ENCODE results near the gene C14orf119.

C14orf119 gene

DNA sequence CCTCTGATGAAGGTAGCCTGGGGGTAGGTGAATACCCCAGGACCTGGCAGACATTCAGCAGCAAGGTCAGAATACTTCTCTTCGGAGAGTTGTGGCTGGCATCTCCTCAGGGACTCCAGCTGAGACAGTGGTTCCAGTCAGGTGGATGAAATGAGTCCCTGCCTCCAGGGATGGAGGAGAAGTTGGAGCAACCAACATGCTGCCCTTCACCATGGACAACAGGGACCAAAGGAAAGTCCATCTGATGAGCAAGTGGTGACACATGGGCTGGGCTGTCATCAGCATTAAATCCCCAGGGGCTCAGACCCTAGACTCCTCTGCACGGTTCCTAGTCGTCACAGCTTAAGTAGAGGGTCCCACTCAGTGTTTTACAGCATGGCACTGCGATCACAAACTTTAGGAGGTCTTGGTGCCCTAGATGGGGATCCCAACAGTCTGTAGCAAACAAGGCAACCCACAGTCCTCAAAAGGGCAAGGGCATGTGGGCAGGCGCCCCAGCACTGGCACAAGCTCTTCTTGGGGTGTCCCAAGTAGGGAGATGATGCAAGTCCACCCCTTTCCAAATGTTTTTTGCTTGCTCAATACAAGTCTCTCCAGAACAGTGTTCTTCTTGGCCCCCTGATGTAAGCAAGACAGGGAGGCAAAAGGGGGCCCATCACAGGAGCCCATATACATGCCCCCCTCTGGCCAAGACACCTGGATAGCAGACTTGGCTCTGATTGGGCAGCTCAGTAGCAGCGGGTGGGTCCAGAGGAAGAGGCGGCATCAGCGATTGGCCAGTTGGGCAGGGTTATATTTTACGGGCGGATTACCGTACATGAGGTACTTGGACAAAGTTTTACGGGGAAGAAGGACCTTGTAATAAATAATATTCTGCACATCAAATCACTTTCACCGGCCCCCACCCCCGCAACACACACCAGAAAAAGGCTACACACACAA is 27.2 kb upstream of the C14orf119 start:
- Histone ChIP-seq H3K4me1 (ENCODE audit: control insufficient read depth, insufficient read depth, low read length) (peaks cover 16% of the 10 kb centered on the region), H3K9ac (ENCODE audit: low read length) (no peak overlapping the region), H3K4me3 (ENCODE audit: low read length) (no peak overlapping the region), H3K36me3 (ENCODE audit: control insufficient read depth, insufficient read depth, low read length) (peaks cover 46% of the 10 kb centered on the region), H3K27me3 (ENCODE audit: control insufficient read depth, insufficient read depth, low read length) (no peaks in the 10 kb centered on the region), H3K27ac (ENCODE audit: low read depth, low read length) (no peak overlapping the region)

GRCh38 chr14:23068789-23069412 is 26.4 kb upstream of the C14orf119 start:
- Histone ChIP-seq H3K36me3 (ENCODE audit: control insufficient read depth, insufficient read depth, low read length) (peaks cover 39% of the 10 kb centered on the region), H3K27ac (ENCODE audit: low read depth, low read length) (no peak overlapping the region), H3K9ac (ENCODE audit: low read length) (no peak overlapping the region), H3K4me3 (ENCODE audit: low read length) (no peak overlapping the region), H3K27me3 (ENCODE audit: control insufficient read depth, insufficient read depth, low read length) (no peaks in the 10 kb centered on the region), H3K4me1 (ENCODE audit: control insufficient read depth, insufficient read depth, low read length) (peaks cover 16% of the 10 kb centered on the region)

- H3K4me3 ChIP-seq (ENCODE audit: low read length), result no peak overlapping the region
- no peak overlapping the region for H3K9ac ChIP-seq (ENCODE audit: low read length)
- peaks cover 34% of the 10 kb centered on the region for H3K36me3 ChIP-seq (ENCODE audit: control insufficient read depth, insufficient read depth, low read length)
- peaks cover 16% of the 10 kb centered on the region for H3K4me1 ChIP-seq (ENCODE audit: control insufficient read depth, insufficient read depth, low read length)
- no peak overlapping the region for H3K27ac ChIP-seq (ENCODE audit: low read depth, low read length)
- H3K27me3 ChIP-seq (ENCODE audit: control insufficient read depth, insufficient read depth, low read length), result no peaks in the 10 kb centered on the region
Observed at GRCh38 chr14:23069413-23069806, 25.9 kb upstream of the C14orf119 start.

GRCh38 chr14:23070262-23071129 is 24.8 kb upstream of the C14orf119 start:
- Histone ChIP-seq H3K27ac (ENCODE audit: low read depth, low read length) (peak overlapping the region; percentile 75), H3K36me3 (ENCODE audit: control insufficient read depth, insufficient read depth, low read length) (peaks cover 37% of the 10 kb centered on the region), H3K4me3 (ENCODE audit: low read length) (peak overlapping the region; percentile 77), H3K9ac (ENCODE audit: low read length) (no peak overlapping the region), H3K27me3 (ENCODE audit: control insufficient read depth, insufficient read depth, low read length) (no peaks in the 10 kb centered on the region), H3K4me1 (ENCODE audit: control insufficient read depth, insufficient read depth, low read length) (peaks cover 16% of the 10 kb centered on the region)

DNA sequence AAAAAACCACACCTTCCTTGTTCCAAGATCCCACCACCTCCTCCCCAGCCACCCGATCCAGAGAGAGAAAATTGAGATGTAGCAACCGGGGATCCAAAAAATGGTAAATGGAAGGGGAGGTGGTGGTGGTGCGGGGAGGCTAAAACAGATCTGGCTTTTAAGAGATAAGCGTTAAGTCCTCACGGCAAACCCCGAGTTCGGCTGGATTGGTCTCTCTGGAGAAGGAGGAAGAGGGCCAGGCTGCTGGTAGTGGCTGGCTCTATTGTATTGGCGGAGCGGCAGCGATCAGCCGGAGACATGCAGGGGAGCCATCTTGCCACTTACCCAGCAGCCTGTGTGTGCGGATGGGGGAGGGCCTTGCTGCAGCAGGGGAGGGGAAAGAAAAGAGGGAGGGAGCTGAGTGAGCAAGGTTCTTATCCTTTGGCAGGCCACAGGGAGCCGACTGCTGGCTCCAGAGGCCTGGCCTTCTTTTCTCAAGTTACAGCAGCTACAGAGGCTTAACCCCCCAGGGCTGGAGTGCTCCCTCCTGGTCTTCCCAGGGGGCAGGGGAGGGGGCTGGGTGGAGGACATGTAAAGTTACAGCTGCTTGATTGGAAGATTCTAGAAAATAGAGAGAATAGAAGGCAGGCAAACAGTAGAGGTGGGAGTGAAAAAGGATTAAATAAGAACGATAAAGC is 23.9 kb upstream of the C14orf119 start:
- H3K36me3 ChIP-seq (ENCODE audit: control insufficient read depth, insufficient read depth, low read length), result peaks cover 35% of the 10 kb centered on the region
- peak overlapping the region; percentile 75 for H3K27ac ChIP-seq (ENCODE audit: low read depth, low read length)
- peaks cover 16% of the 10 kb centered on the region for H3K4me1 ChIP-seq (ENCODE audit: control insufficient read depth, insufficient read depth, low read length)
- H3K27me3 ChIP-seq (ENCODE audit: control insufficient read depth, insufficient read depth, low read length), result no peaks in the 10 kb centered on the region
- peak overlapping the region; percentile 29 for H3K9ac ChIP-seq (ENCODE audit: low read length)
- peak overlapping the region; percentile 77 for H3K4me3 ChIP-seq (ENCODE audit: low read length)

DNA sequence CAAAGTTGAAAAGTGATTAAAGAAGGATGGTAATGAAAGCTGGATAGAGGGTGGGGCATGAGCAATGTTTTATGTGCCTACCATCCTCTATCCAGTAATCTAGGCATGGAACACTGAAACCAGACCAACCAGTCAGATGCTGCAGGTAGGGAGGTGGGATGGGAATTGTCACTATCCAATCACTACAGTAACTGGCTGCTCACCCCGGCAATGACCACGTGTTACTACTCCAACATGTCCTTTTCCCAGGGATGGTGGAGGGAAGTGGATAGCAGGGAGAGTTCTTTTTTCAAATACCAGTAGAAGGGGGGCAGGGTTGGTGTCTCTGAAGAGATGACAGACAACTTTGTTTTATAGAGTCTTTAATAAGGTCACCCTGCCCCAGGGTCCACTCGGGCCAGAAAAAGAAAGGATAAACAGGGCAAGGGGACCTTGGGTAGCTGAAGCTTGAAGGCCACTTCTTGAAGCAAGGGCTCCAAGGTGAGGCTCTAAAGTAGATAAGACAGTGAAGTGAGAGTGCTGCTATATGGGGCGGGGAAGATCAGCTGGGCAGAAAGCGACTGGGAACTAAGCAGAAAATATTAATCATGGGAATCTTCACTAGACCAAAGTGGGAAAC is 23.3 kb upstream of the C14orf119 start:
- peaks cover 33% of the 10 kb centered on the region for H3K36me3 ChIP-seq (ENCODE audit: control insufficient read depth, insufficient read depth, low read length)
- peak overlapping the region; percentile 29 for H3K9ac ChIP-seq (ENCODE audit: low read length)
- H3K4me1 ChIP-seq (ENCODE audit: control insufficient read depth, insufficient read depth, low read length), result peaks cover 16% of the 10 kb centered on the region

DNA sequence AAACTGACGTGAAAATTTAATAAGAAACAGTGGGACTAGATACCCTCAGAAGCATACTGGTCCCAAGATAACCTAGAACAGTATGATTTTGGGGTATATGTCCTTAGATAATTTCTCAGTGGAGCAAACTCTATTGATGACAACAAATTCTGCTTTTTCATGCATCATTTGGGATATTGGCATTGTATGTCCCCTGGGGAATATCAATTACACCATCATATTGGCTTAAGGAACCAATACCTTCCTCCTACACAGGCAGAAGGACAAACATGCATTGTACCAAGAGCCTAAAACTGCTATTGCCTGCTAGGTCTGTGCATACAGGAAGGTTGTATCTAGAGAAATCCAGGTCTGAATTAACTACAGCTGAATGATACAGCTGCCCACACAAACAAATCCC is 20.4 kb upstream of the C14orf119 start:
- Histone ChIP-seq H3K36me3 (ENCODE audit: control insufficient read depth, insufficient read depth, low read length) (peaks cover 41% of the 10 kb centered on the region), H3K9ac (ENCODE audit: low read length) (no peak overlapping the region), H3K4me3 (ENCODE audit: low read length) (no peak overlapping the region), H3K27me3 (ENCODE audit: control insufficient read depth, insufficient read depth, low read length) (no peaks in the 10 kb centered on the region), H3K4me1 (ENCODE audit: control insufficient read depth, insufficient read depth, low read length) (peaks cover 16% of the 10 kb centered on the region), H3K27ac (ENCODE audit: low read depth, low read length) (no peak overlapping the region)

More for the DNA sequence above, 23.3 kb upstream of the C14orf119 start:
- H3K27ac ChIP-seq (ENCODE audit: low read depth, low read length), result peak overlapping the region; percentile 75
- H3K4me3 ChIP-seq (ENCODE audit: low read length), result peak overlapping the region; percentile 77
- H3K27me3 ChIP-seq (ENCODE audit: control insufficient read depth, insufficient read depth, low read length), result no peaks in the 10 kb centered on the region

- Histone ChIP-seq H3K4me3 (ENCODE audit: low read length) (no peak overlapping the region), H3K27me3 (ENCODE audit: control insufficient read depth, insufficient read depth, low read length) (no peaks in the 10 kb centered on the region), H3K9ac (ENCODE audit: low read length) (no peak overlapping the region), H3K4me1 (ENCODE audit: control insufficient read depth, insufficient read depth, low read length) (peaks cover 7% of the 10 kb centered on the region), H3K27ac (ENCODE audit: low read depth, low read length) (no peak overlapping the region), H3K36me3 (ENCODE audit: control insufficient read depth, insufficient read depth, low read length) (peaks cover 55% of the 10 kb centered on the region)
Observed at GRCh38 chr14:23076785-23077408, 18.4 kb upstream of the C14orf119 start.

GRCh38 chr14:23077962-23078361 is 17.3 kb upstream of the C14orf119 start:
- H3K4me3 ChIP-seq (ENCODE audit: low read length), result no peak overlapping the region
- H3K9ac ChIP-seq (ENCODE audit: low read length), result no peak overlapping the region
- no peaks in the 10 kb centered on the region for H3K4me1 ChIP-seq (ENCODE audit: control insufficient read depth, insufficient read depth, low read length)
- H3K27ac ChIP-seq (ENCODE audit: low read depth, low read length), result no peak overlapping the region
- peaks cover 53% of the 10 kb centered on the region for H3K36me3 ChIP-seq (ENCODE audit: control insufficient read depth, insufficient read depth, low read length)
- no peaks in the 10 kb centered on the region for H3K27me3 ChIP-seq (ENCODE audit: control insufficient read depth, insufficient read depth, low read length)

- H3K9ac ChIP-seq (ENCODE audit: low read length), result no peak overlapping the region
- H3K4me1 ChIP-seq (ENCODE audit: control insufficient read depth, insufficient read depth, low read length), result no peaks in the 10 kb centered on the region
- no peak overlapping the region for H3K4me3 ChIP-seq (ENCODE audit: low read length)
- H3K36me3 ChIP-seq (ENCODE audit: control insufficient read depth, insufficient read depth, low read length), result peaks cover 52% of the 10 kb centered on the region
- H3K27me3 ChIP-seq (ENCODE audit: control insufficient read depth, insufficient read depth, low read length), result no peaks in the 10 kb centered on the region
- H3K27ac ChIP-seq (ENCODE audit: low read depth, low read length), result no peak overlapping the region
Observed at GRCh38 chr14:23078692-23079116, 16.6 kb upstream of the C14orf119 start.

- Histone ChIP-seq H3K9ac (ENCODE audit: low read length) (no peak overlapping the region), H3K27me3 (ENCODE audit: control insufficient read depth, insufficient read depth, low read length) (no peaks in the 10 kb centered on the region), H3K4me1 (ENCODE audit: control insufficient read depth, insufficient read depth, low read length) (no peaks in the 10 kb centered on the region), H3K36me3 (ENCODE audit: control insufficient read depth, insufficient read depth, low read length) (peaks cover 49% of the 10 kb centered on the region), H3K4me3 (ENCODE audit: low read length) (no peak overlapping the region), H3K27ac (ENCODE audit: low read depth, low read length) (no peak overlapping the region)
Observed at GRCh38 chr14:23079716-23080115, 15.6 kb upstream of the C14orf119 start.

Data from rectal smooth muscle tissue (tissue), 1 donor.